HepG2 (cell line): Measurements from ENCODE around the gene RAB3D. TPM values are rescaled to one million over a fixed set of nuclear protein-coding genes. Genes with fewer than 3 reads are reported as not detected.

Experiments
- IRX3 ChIP-seq: sonication (generic); formaldehyde crosslinking; IDR thresholded peaks from 2 replicates; pipeline ENCODE4 v1.8.1; 2023; ENCODE audit warnings: mild to moderate bottlenecking, low read depth, missing genetic modification reagents, borderline replicate concordance
- MAFK ChIP-seq, 2 experiments: IDR thresholded peaks in 1 of 2; conservative IDR thresholded peaks in 1 of 2; 2 replicates each; pipeline ENCODE4 v1.6.1; 2011; ENCODE audit warnings: improper control_type of control experiment in 2 of 2, low read length in 2 of 2
- MXI1 ChIP-seq: IDR thresholded peaks from 3 replicates; pipeline ENCODE4 v1.6.1; 2012; ENCODE audit warnings: low read depth, low read length, inconsistent platforms, borderline replicate concordance
- NR2C2 ChIP-seq: sonication (generic); formaldehyde crosslinking; IDR thresholded peaks from 2 replicates; pipeline ENCODE4 v1.4.0; 2020; ENCODE audit warnings: missing genetic modification reagents, mild to moderate bottlenecking, moderate library complexity, borderline replicate concordance
- RAD21 ChIP-seq: fragments of 450-650 bp; formaldehyde crosslinking; IDR thresholded peaks from 2 replicates; pipeline ENCODE4 v1.5.0; 2020; ENCODE audit warnings: mild to moderate bottlenecking
- SOX13 ChIP-seq, 3 experiments: fragments of 450-650 bp in 1 of 3; sonication (generic) in 1 of 3; formaldehyde crosslinking in 1 of 3; IDR thresholded peaks in 2 of 3; conservative IDR thresholded peaks in 1 of 3; 2 replicates each; pipeline versions ENCODE4 v1.5.0 to v1.6.1; 2016 to 2020; ENCODE audit warnings: antibody characterized with exemption in 1 of 3, mild to moderate bottlenecking in 1 of 3, missing compliant biosample characterization in 1 of 3, missing genetic modification reagents in 1 of 3, moderate library complexity in 1 of 3
- SP1 ChIP-seq, 2 experiments: fragments of 450-650 bp in 1 of 2; sonication (generic) in 1 of 2; formaldehyde crosslinking in 1 of 2; IDR thresholded peaks; 2 replicates each; pipeline versions ENCODE4 v1.4.0 to v1.6.1; 2016 to 2020; ENCODE audit warnings: missing genetic modification reagents in 1 of 2
- SP4 ChIP-seq: sonication (generic); formaldehyde crosslinking; IDR thresholded peaks from 2 replicates; pipeline ENCODE4 v1.8.1; 2023; ENCODE audit warnings: mild to moderate bottlenecking, missing genetic modification reagents
- ZNF3 ChIP-seq: IDR thresholded peaks from 2 replicates; pipeline ENCODE4 v1.7.0; 2017; ENCODE audit warnings: inconsistent platforms
- ZSCAN31 ChIP-seq: sonication (generic); formaldehyde crosslinking; IDR thresholded peaks from 2 replicates; pipeline ENCODE4 v1.5.0; 2020; ENCODE audit warnings: low read depth, mild to moderate bottlenecking, missing genetic modification reagents
- polyA plus RNA-seq, 8 experiments: library from polyadenylated mRNA; depleted of rRNA in 3 of 8; stranded (reverse) in 7 of 8; unstranded in 1 of 8; fragments of >200 nt; fragmentation: Illumina TruSeq in 4 of 8; extraction: Trizol in 4 of 8; gene quantifications; 2 replicates each; pipeline versions ENCODE4 v1.2.1 to v1.2.3, GENCODE V29; 2011 to 2016; ENCODE audit warnings: low read depth in 4 of 8, missing spikeins in 1 of 8, mixed read lengths in 1 of 8; ENCODE audit not compliant: insufficient read depth in 1 of 8
- total RNA-seq, 5 experiments: library from RNA; depleted of rRNA; stranded (reverse); fragments of >200 nt; fragmentation: Illumina TruSeq; extraction: Trizol; gene quantifications; 2 replicates each; pipeline ENCODE4 v1.2.3, GENCODE V29; 2016; ENCODE audit warnings: low read depth in 1 of 5
- TF ChIP-seq, protein P1 (sequence below): sonication (generic); formaldehyde crosslinking; IDR thresholded peaks from 2 replicates; pipeline ENCODE4 v1.4.0; 2020; ENCODE audit warnings: missing genetic modification reagents
- TF ChIP-seq, protein P2 (sequence below): sonication (generic); formaldehyde crosslinking; IDR thresholded peaks from 2 replicates; pipeline ENCODE4 v1.8.0; 2022; ENCODE audit warnings: low read depth, missing genetic modification reagents
- TF ChIP-seq, protein P3 (sequence below): sonication (generic); formaldehyde crosslinking; IDR thresholded peaks from 2 replicates; pipeline ENCODE4 v1.9.0; 2021; ENCODE audit warnings: missing genetic modification reagents, mild to moderate bottlenecking, borderline replicate concordance
- TF ChIP-seq, protein P4 (sequence below): sonication (generic); formaldehyde crosslinking; IDR thresholded peaks from 2 replicates; pipeline ENCODE4 v1.5.1; 2020; ENCODE audit warnings: mild to moderate bottlenecking, missing genetic modification reagents

Gene RAB3D
- total and polyA plus RNA-seq, 2 of the 13 experiments (the other 11 are each of a cell fraction or from before 2014, with no cell fraction given): 2.0 to 16.1 TPM

DNA sequence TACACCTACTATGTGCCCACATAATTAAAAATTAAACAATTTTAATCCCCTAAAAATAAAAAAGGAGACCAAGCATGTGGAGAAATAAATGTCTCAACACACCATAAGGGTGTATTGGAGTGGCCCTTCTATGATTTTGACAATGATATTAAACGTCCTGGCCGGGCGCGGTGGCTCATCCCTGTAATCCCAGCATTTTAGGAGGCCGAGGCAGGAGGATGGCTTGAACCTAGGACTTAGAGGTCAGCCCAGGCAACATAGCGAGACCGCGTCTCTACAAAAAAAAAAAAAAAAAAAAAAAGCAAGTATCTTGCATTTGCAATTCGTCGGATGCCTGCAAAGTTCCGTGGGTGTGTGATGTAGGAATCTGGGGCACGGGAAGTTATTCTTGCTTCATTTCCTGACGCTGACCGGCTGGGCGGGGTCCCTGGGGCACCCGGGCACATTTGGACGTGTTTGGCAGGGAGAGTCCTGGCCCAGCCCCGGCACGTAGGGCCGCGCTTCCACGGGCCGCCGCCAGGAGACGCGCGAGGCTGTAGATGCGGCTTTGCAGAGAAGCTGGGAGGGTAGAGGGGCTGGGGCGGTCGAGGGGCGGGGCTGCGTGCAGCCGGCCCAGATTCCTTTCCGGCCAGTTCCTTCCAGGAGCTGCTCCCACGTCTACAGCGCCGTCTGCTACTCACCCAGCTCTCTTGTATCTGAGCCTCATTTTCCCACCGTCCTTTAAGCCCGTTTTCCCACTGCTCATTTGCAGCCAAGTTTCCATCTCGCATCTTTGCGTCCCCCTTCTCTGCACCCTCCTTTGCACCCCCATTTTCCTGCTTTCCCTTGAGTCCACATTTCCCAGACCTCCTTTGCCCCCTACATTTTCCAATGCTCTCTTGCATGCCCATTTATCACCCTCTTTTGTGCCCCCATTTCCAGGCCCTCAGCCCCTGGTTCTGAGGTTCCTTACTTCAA is 45.7 kb downstream of the RAB3D start (continued):
- TF ChIP-seq, protein P1, sequence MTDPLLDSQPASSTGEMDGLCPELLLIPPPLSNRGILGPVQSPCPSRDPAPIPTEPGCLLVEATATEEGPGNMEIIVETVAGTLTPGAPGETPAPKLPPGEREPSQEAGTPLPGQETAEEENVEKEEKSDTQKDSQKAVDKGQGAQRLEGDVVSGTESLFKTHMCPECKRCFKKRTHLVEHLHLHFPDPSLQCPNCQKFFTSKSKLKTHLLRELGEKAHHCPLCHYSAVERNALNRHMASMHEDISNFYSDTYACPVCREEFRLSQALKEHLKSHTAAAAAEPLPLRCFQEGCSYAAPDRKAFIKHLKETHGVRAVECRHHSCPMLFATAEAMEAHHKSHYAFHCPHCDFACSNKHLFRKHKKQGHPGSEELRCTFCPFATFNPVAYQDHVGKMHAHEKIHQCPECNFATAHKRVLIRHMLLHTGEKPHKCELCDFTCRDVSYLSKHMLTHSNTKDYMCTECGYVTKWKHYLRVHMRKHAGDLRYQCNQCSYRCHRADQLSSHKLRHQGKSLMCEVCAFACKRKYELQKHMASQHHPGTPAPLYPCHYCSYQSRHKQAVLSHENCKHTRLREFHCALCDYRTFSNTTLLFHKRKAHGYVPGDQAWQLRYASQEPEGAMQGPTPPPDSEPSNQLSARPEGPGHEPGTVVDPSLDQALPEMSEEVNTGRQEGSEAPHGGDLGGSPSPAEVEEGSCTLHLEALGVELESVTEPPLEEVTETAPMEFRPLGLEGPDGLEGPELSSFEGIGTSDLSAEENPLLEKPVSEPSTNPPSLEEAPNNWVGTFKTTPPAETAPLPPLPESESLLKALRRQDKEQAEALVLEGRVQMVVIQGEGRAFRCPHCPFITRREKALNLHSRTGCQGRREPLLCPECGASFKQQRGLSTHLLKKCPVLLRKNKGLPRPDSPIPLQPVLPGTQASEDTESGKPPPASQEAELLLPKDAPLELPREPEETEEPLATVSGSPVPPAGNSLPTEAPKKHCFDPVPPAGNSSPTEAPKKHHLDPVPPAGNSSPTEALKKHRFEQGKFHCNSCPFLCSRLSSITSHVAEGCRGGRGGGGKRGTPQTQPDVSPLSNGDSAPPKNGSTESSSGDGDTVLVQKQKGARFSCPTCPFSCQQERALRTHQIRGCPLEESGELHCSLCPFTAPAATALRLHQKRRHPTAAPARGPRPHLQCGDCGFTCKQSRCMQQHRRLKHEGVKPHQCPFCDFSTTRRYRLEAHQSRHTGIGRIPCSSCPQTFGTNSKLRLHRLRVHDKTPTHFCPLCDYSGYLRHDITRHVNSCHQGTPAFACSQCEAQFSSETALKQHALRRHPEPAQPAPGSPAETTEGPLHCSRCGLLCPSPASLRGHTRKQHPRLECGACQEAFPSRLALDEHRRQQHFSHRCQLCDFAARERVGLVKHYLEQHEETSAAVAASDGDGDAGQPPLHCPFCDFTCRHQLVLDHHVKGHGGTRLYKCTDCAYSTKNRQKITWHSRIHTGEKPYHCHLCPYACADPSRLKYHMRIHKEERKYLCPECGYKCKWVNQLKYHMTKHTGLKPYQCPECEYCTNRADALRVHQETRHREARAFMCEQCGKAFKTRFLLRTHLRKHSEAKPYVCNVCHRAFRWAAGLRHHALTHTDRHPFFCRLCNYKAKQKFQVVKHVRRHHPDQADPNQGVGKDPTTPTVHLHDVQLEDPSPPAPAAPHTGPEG (CRISPR knock-in tag): peak; percentile 25; the same call in 1 of the 2 replicates
- TF ChIP-seq RAD21 (CRISPR knock-in tag) (peak; percentile 96), NR2C2 (CRISPR knock-in tag) (no peak), ZSCAN31 (peak; percentile 71), MAFK (conservative IDR thresholded peaks at IDR 0.05 in 1 of 2, IDR thresholded peaks at IDR 0.05 in 1 of 2; ENCODE audit: low read length in 2 of 2) (no peak), ZNF3 (no peak), SP4 (CRISPR knock-in tag) (peak; percentile 64), SOX13 (IDR thresholded peaks at IDR 0.05) (no peak), SOX13 (CRISPR knock-in tag; conservative IDR thresholded peaks at IDR 0.05 in 1 of 2, IDR thresholded peaks at IDR 0.05 in 1 of 2) (peak in 1 of 2 experiments; percentile 43; a peak in 1 of 4 replicates), IRX3 (CRISPR knock-in tag) (no peak), SP1 (IDR thresholded peaks at IDR 0.05) (no peak), SP1 (CRISPR knock-in tag; IDR thresholded peaks at IDR 0.05) (peak; percentile 65), MXI1 (peak; percentile 35; the same call in 1 of the 3 replicates)
- TF ChIP-seq, protein P2, sequence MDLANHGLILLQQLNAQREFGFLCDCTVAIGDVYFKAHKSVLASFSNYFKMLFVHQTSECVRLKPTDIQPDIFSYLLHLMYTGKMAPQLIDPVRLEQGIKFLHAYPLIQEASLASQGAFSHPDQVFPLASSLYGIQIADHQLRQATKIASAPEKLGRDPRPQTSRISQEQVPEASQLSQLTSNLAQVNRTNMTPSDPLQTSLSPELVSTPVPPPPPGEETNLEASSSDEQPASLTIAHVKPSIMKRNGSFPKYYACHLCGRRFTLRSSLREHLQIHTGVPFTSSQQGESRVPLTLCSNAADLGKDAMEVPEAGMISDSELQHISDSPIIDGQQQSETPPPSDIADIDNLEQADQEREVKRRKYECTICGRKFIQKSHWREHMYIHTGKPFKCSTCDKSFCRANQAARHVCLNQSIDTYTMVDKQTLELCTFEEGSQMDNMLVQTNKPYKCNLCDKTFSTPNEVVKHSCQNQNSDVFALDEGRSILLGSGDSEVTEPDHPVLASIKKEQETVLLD (CRISPR knock-in tag): no peak
- TF ChIP-seq, protein P3, sequence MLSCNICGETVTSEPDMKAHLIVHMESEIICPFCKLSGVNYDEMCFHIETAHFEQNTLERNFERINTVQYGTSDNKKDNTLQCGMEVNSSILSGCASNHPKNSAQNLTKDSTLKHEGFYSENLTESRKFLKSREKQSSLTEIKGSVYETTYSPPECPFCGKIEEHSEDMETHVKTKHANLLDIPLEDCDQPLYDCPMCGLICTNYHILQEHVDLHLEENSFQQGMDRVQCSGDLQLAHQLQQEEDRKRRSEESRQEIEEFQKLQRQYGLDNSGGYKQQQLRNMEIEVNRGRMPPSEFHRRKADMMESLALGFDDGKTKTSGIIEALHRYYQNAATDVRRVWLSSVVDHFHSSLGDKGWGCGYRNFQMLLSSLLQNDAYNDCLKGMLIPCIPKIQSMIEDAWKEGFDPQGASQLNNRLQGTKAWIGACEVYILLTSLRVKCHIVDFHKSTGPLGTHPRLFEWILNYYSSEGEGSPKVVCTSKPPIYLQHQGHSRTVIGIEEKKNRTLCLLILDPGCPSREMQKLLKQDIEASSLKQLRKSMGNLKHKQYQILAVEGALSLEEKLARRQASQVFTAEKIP: no peak
- TF ChIP-seq, protein P4, sequence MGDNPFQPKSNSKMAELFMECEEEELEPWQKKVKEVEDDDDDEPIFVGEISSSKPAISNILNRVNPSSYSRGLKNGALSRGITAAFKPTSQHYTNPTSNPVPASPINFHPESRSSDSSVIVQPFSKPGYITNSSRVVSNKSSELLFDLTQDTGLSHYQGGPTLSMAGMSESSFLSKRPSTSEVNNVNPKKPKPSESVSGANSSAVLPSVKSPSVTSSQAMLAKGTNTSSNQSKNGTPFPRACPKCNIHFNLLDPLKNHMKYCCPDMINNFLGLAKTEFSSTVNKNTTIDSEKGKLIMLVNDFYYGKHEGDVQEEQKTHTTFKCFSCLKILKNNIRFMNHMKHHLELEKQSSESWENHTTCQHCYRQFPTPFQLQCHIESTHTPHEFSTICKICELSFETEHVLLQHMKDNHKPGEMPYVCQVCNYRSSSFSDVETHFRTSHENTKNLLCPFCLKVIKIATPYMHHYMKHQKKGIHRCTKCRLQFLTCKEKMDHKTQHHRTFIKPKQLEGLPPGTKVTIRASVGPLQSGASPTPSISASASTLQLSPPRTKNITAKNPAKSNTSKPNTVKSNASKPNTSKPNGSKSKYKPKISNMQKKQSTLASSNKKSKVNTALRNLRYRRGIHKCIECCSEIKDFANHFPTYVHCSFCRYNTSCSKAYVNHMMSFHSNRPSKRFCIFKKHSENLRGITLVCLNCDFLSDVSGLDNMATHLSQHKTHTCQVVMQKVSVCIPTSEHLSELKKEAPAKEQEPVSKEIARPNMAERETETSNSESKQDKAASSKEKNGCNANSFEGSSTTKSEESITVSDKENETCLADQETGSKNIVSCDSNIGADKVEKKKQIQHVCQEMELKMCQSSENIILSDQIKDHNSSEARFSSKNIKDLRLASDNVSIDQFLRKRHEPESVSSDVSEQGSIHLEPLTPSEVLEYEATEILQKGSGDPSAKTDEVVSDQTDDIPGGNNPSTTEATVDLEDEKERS (CRISPR knock-in tag): no peak
